ENCODE measurements around the gene INSIG2. TPM values are rescaled to one million over a fixed set of nuclear protein-coding genes. Genes with fewer than 3 reads are reported as not detected.
A peak's percentile ranks its signal among the peaks of the same experiment; 100 is the strongest.

INSIG2 gene
- polyA plus RNA-seq, 1 donor from 2014 or later, result 17.0 TPM

GRCh38 chr2:118053681-118054080, 34.6 kb upstream of the INSIG2 start:
- Mint-ChIP-seq H3K4me1 (peaks cover 19 to 41% (median 24%) of the 10 kb centered on the region in 3 donors), H3K27ac (peak overlapping the region in 1 of 3 donors; percentile 7), H3K4me3 (no peak overlapping the region), H3K36me3 (no peaks in the 10 kb centered on the region), H3K9me3 (no peaks in the 10 kb centered on the region), H3K27me3 (peaks cover 3% of the 10 kb centered on the region)

GRCh38 chr2:118054213-118055008, 33.9 kb upstream of the INSIG2 start:
- Mint-ChIP-seq H3K4me1 (peaks cover 19 to 44% (median 28%) of the 10 kb centered on the region in 3 donors), H3K4me3 (peak overlapping the region in 1 of 4 donors; percentile 73), H3K27me3 (peaks cover 3% of the 10 kb centered on the region), H3K27ac (peak overlapping the region; percentile 91 to 98 (median 93)), H3K9me3 (no peaks in the 10 kb centered on the region), H3K36me3 (no peaks in the 10 kb centered on the region)

GRCh38 chr2:118055512-118056164, 32.6 kb upstream of the INSIG2 start:
- H3K4me1 Mint-ChIP-seq, result peaks cover 29 to 52% (median 35%) of the 10 kb centered on the region in 3 donors
- peak overlapping the region; percentile 62 to 92 (median 80) for H3K4me3 Mint-ChIP-seq
- peak overlapping the region; percentile 91 to 98 (median 93) for H3K27ac Mint-ChIP-seq
- no peaks in the 10 kb centered on the region for H3K36me3 Mint-ChIP-seq
- no peaks in the 10 kb centered on the region for H3K9me3 Mint-ChIP-seq
- peaks cover 3% of the 10 kb centered on the region for H3K27me3 Mint-ChIP-seq

- H3K27me3 Mint-ChIP-seq, result peaks cover 3% of the 10 kb centered on the region
- H3K4me3 Mint-ChIP-seq, result peak overlapping the region; percentile 62 to 92 (median 80)
- no peaks in the 10 kb centered on the region for H3K36me3 Mint-ChIP-seq
- peak overlapping the region; percentile 91 to 98 (median 93) for H3K27ac Mint-ChIP-seq
- peaks cover 29 to 57% (median 36%) of the 10 kb centered on the region in 3 donors for H3K4me1 Mint-ChIP-seq
- H3K9me3 Mint-ChIP-seq, result no peaks in the 10 kb centered on the region
Observed at GRCh38 chr2:118056165-118056534, 32.1 kb upstream of the INSIG2 start.

GRCh38 chr2:118056801-118057200, 31.5 kb upstream of the INSIG2 start:
- no peak overlapping the region for H3K4me3 Mint-ChIP-seq
- H3K4me1 Mint-ChIP-seq, result peaks cover 33 to 59% (median 39%) of the 10 kb centered on the region in 3 donors
- peak overlapping the region; percentile 91 to 98 (median 93) for H3K27ac Mint-ChIP-seq
- H3K27me3 Mint-ChIP-seq, result peaks cover 1% of the 10 kb centered on the region
- no peaks in the 10 kb centered on the region for H3K9me3 Mint-ChIP-seq
- H3K36me3 Mint-ChIP-seq, result no peaks in the 10 kb centered on the region

- Mint-ChIP-seq H3K9me3 (no peaks in the 10 kb centered on the region), H3K4me3 (no peak overlapping the region), H3K27me3 (no peaks in the 10 kb centered on the region), H3K27ac (peak overlapping the region in 1 of 3 donors; percentile 73), H3K4me1 (peaks cover 33 to 59% (median 39%) of the 10 kb centered on the region in 3 donors), H3K36me3 (no peaks in the 10 kb centered on the region)
Observed at GRCh38 chr2:118058951-118059350, 29.3 kb upstream of the INSIG2 start.

GRCh38 chr2:118059919-118060478, 28.3 kb upstream of the INSIG2 start:
- peaks cover 29 to 53% (median 35%) of the 10 kb centered on the region in 3 donors for H3K4me1 Mint-ChIP-seq
- no peaks in the 10 kb centered on the region for H3K36me3 Mint-ChIP-seq
- peak overlapping the region; percentile 4 to 73 (median 26) for H3K27ac Mint-ChIP-seq
- H3K4me3 Mint-ChIP-seq, result peak overlapping the region in 3 of 4 donors; percentile 13 to 56 (median 54)
- no peaks in the 10 kb centered on the region for H3K9me3 Mint-ChIP-seq
- H3K27me3 Mint-ChIP-seq, result peaks cover 2% of the 10 kb centered on the region

GRCh38 chr2:118061135-118061955, 26.9 kb upstream of the INSIG2 start:
- Mint-ChIP-seq H3K36me3 (peaks cover 1% of the 10 kb centered on the region), H3K4me3 (peak overlapping the region in 1 of 4 donors; percentile 28), H3K27ac (peak overlapping the region in 1 of 3 donors; percentile 0), H3K4me1 (peaks cover 16 to 39% (median 24%) of the 10 kb centered on the region in 3 donors), H3K27me3 (peaks cover 4% of the 10 kb centered on the region), H3K9me3 (no peaks in the 10 kb centered on the region)

GRCh38 chr2:118062048-118062447, 26.2 kb upstream of the INSIG2 start:
- Mint-ChIP-seq H3K4me1 (peaks cover 14 to 32% (median 21%) of the 10 kb centered on the region in 3 donors), H3K27ac (no peak overlapping the region), H3K27me3 (peaks cover 6% of the 10 kb centered on the region), H3K4me3 (no peak overlapping the region), H3K9me3 (no peaks in the 10 kb centered on the region), H3K36me3 (peaks cover 1% of the 10 kb centered on the region)

GRCh38 chr2:118062669-118063068, 25.6 kb upstream of the INSIG2 start:
- H3K27ac Mint-ChIP-seq, result no peak overlapping the region
- H3K27me3 Mint-ChIP-seq, result peaks cover 6% of the 10 kb centered on the region
- peak overlapping the region in 1 of 4 donors; percentile 15 for H3K4me3 Mint-ChIP-seq
- H3K4me1 Mint-ChIP-seq, result peaks cover 14 to 29% (median 21%) of the 10 kb centered on the region in 3 donors
- peaks cover 1% of the 10 kb centered on the region for H3K36me3 Mint-ChIP-seq
- H3K9me3 Mint-ChIP-seq, result no peaks in the 10 kb centered on the region

GRCh38 chr2:118065015-118065706, 23.1 kb upstream of the INSIG2 start:
- peaks cover 0 to 2% (median 0%) of the 10 kb centered on the region in 3 donors for H3K9me3 Mint-ChIP-seq
- H3K27me3 Mint-ChIP-seq, result peaks cover 9% of the 10 kb centered on the region
- H3K4me1 Mint-ChIP-seq, result peaks cover 7 to 13% (median 7%) of the 10 kb centered on the region in 3 donors
- no peak overlapping the region for H3K27ac Mint-ChIP-seq
- H3K4me3 Mint-ChIP-seq, result no peak overlapping the region
- peaks cover 1% of the 10 kb centered on the region for H3K36me3 Mint-ChIP-seq

- Mint-ChIP-seq H3K27me3 (peaks cover 9% of the 10 kb centered on the region), H3K4me1 (peaks cover 3 to 4% (median 4%) of the 10 kb centered on the region in 3 donors), H3K4me3 (no peak overlapping the region), H3K36me3 (peaks cover 3% of the 10 kb centered on the region), H3K9me3 (peaks cover 0 to 2% (median 0%) of the 10 kb centered on the region in 3 donors), H3K27ac (no peak overlapping the region)
Observed at GRCh38 chr2:118065921-118066511, 22.3 kb upstream of the INSIG2 start.

GRCh38 chr2:118077636-118078247, 10.5 kb upstream of the INSIG2 start:
- no peak overlapping the region for H3K27ac Mint-ChIP-seq
- peaks cover 2% of the 10 kb centered on the region for H3K27me3 Mint-ChIP-seq
- H3K9me3 Mint-ChIP-seq, result no peaks in the 10 kb centered on the region

More at GRCh38 chr2:118077636-118078247, 10.5 kb upstream of the INSIG2 start:
- H3K4me3 Mint-ChIP-seq, result no peak overlapping the region
- peaks cover 2% of the 10 kb centered on the region for H3K36me3 Mint-ChIP-seq
- no peaks in the 10 kb centered on the region for H3K4me1 Mint-ChIP-seq
